Regular cardiac myocyte (primary cell): ENCODE measurements around the gene ZKSCAN5. TPM values are rescaled to one million over a fixed set of nuclear protein-coding genes. Genes with fewer than 3 reads are reported as not detected.

Experiments
- total RNA-seq: library from RNA; depleted of rRNA; stranded (reverse); fragments of >200 nt; gene quantifications from 2 replicates; pipeline ENCODE4 v1.2.3, GENCODE V29; 2014

The ZKSCAN5 gene
- total RNA-seq, result 11.5 and 11.8 TPM in 2 replicates

GRCh38 chr7:99504603-99505323 is at the start of gene ZKSCAN5:
TSS of gene ZKSCAN5 (plus strand) at chr7:99504662. CDS start at chr7:99506045, 1,383 bp downstream.

GRCh38 chr7:99472561-99473314 is 31.7 kb upstream of the ZKSCAN5 start, which contains the start of gene ZNF789:
TSS of gene ZNF789 (plus strand) at chr7:99472890. CDS start at chr7:99476457, 3,567 bp downstream.

GRCh38 chr7:99499721-99500636 is 4.5 kb upstream of the ZKSCAN5 start, which contains the start of gene ZNF394:
TSS of gene ZNF394 (minus strand) at chr7:99500281. CDS start at chr7:99500093, 188 bp downstream.

GRCh38 chr7:99551767-99552463 is 47.5 kb downstream of the ZKSCAN5 start, which contains the start of gene FAM200A:
TSS of gene FAM200A (minus strand) at chr7:99552114. CDS start at chr7:99548407, 3,707 bp downstream.

GRCh38 chr7:99558306-99559174 is 54.1 kb downstream of the ZKSCAN5 start, which contains the start of gene ZNF655:
TSS of gene ZNF655 (plus strand) at chr7:99558642. CDS start at chr7:99560560, 1,918 bp downstream.

Other genes starting within 250 kb of the ZKSCAN5 start
- gene MYH16, start 231.8 kb upstream of the ZKSCAN5 start, total RNA-seq, result under 0.01 TPM in 1 of 2 replicates, not detected in the other
- 159 and 379 TPM in 2 replicates for gene ARPC1A, start 178.8 kb upstream of the ZKSCAN5 start, total RNA-seq
- gene ARPC1B, start 129.9 kb upstream of the ZKSCAN5 start, total RNA-seq, result 193 and 433 TPM in 2 replicates
- gene PDAP1, start 96.1 kb upstream of the ZKSCAN5 start, total RNA-seq, result 37.2 and 106 TPM in 2 replicates
- gene BUD31, start 95.7 kb upstream of the ZKSCAN5 start, total RNA-seq, result 80.6 and 143 TPM in 2 replicates
- gene PTCD1, start 65.9 kb upstream of the ZKSCAN5 start, total RNA-seq, result 7.6 and 9.2 TPM in 2 replicates
- gene CPSF4, start 65.7 kb upstream of the ZKSCAN5 start, total RNA-seq, result 33.9 and 36.1 TPM in 2 replicates
- gene ATP5MF, start 38.5 kb upstream of the ZKSCAN5 start, total RNA-seq, result 825 and 857 TPM in 2 replicates
- 4.2 and 4.8 TPM in 2 replicates for gene ZNF789, start 31.8 kb upstream of the ZKSCAN5 start, total RNA-seq
- 30.2 and 36.2 TPM in 2 replicates for gene ZNF394, start 4.4 kb upstream of the ZKSCAN5 start, total RNA-seq
- gene FAM200A, start 47.5 kb downstream of the ZKSCAN5 start, total RNA-seq, result 7.0 and 7.7 TPM in 2 replicates
- gene ZNF655, start 54.0 kb downstream of the ZKSCAN5 start, total RNA-seq, result 45.1 and 46.8 TPM in 2 replicates
- gene TMEM225B, start 93.6 kb downstream of the ZKSCAN5 start, total RNA-seq, result under 0.01 and 0.85 TPM in 2 replicates
- 7.3 and 10.2 TPM in 2 replicates for gene ZSCAN25, start 112.3 kb downstream of the ZKSCAN5 start, total RNA-seq
- gene CYP3A5, start 175.3 kb downstream of the ZKSCAN5 start, total RNA-seq, result under 0.01 TPM in 1 of 2 replicates, not detected in the other
- gene CYP3A7, start 230.5 kb downstream of the ZKSCAN5 start, total RNA-seq, result not detected in 2 replicates